DND-41 (cell line): ENCODE data around the gene GPRIN2.

ENCODE experiments used
- ATAC-seq: fragments of 200-7000 bp; cut with Tn5 transposase; 3 replicates; pipeline ENCODE4 v1.9.1; 2021; ENCODE audit warnings: low read depth; ENCODE audit not compliant: insufficient read depth
- DNase-seq: peaks from one replicate; pipeline ENCODE4 v3.0.0-alpha.2; 2020
- H2AFZ ChIP-seq: 2 replicates; pipeline ENCODE4 v1.6.0; 2012; ENCODE audit warnings: low read depth, low read length
- H3K27ac ChIP-seq: 2 replicates; pipeline ENCODE4 v1.5.1; 2012; ENCODE audit warnings: low read length, inconsistent platforms
- H3K27me3 ChIP-seq: fragments of 200-600 bp; sonication (generic); 2 replicates; pipeline ENCODE4 v1.6.0; 2012; ENCODE audit warnings: low read length, mild to moderate bottlenecking, inconsistent platforms; ENCODE audit not compliant: insufficient read depth, poor library complexity
- H3K36me3 ChIP-seq: 2 replicates; pipeline ENCODE4 v1.5.1; 2012; ENCODE audit warnings: low read length, inconsistent platforms; ENCODE audit not compliant: insufficient read depth
- H3K4me1 ChIP-seq: 2 replicates; pipeline ENCODE4 v1.5.1; 2012; ENCODE audit warnings: mild to moderate bottlenecking, low read length; ENCODE audit not compliant: insufficient read depth
- H3K4me2 ChIP-seq: 2 replicates; pipeline ENCODE4 v1.6.0; 2012; ENCODE audit warnings: mild to moderate bottlenecking, moderate library complexity, low read length, inconsistent platforms; ENCODE audit not compliant: insufficient read depth
- H3K4me3 ChIP-seq, 2 experiments: fragments of 200-600 bp in 1 of 2; shearing (Covaris generic) in 1 of 2; 2 replicates each; pipeline ENCODE4 v1.5.1; 2012 to 2016; ENCODE audit warnings: inconsistent platforms in 2 of 2, low read length in 2 of 2, mild to moderate bottlenecking in 2 of 2, low read depth in 1 of 2, moderate library complexity in 1 of 2
- H3K79me2 ChIP-seq: 2 replicates; pipeline ENCODE4 v1.6.0; 2012; ENCODE audit warnings: low read length, inconsistent platforms; ENCODE audit not compliant: insufficient read depth
- H3K9ac ChIP-seq: 2 replicates; pipeline ENCODE4 v1.6.0; 2012; ENCODE audit warnings: low read depth, mild to moderate bottlenecking, inconsistent platforms, low read length, moderate library complexity
- H3K9me3 ChIP-seq: 2 replicates; pipeline ENCODE4 v1.5.1; 2012; ENCODE audit warnings: low read length, moderate library complexity, mild to moderate bottlenecking, inconsistent platforms; ENCODE audit not compliant: insufficient read depth, severe bottlenecking
- H4K20me1 ChIP-seq: 2 replicates; pipeline ENCODE4 v1.6.0; 2012; ENCODE audit warnings: low read length; ENCODE audit not compliant: insufficient read depth
- CTCF ChIP-seq: IDR thresholded peaks from 2 replicates; pipeline ENCODE4 v1.5.1; 2012; ENCODE audit warnings: borderline replicate concordance, low read length, moderate library complexity, mild to moderate bottlenecking; ENCODE audit not compliant: poor library complexity, severe bottlenecking; ENCODE audit errors: extremely low read depth
- EZH2 ChIP-seq: IDR thresholded peaks from 3 replicates; pipeline ENCODE4 v1.6.1; 2012; ENCODE audit warnings: borderline replicate concordance, low read depth, mild to moderate bottlenecking, moderate library complexity, low read length, inconsistent platforms; ENCODE audit not compliant: severe bottlenecking

Gene GPRIN2

DNA sequence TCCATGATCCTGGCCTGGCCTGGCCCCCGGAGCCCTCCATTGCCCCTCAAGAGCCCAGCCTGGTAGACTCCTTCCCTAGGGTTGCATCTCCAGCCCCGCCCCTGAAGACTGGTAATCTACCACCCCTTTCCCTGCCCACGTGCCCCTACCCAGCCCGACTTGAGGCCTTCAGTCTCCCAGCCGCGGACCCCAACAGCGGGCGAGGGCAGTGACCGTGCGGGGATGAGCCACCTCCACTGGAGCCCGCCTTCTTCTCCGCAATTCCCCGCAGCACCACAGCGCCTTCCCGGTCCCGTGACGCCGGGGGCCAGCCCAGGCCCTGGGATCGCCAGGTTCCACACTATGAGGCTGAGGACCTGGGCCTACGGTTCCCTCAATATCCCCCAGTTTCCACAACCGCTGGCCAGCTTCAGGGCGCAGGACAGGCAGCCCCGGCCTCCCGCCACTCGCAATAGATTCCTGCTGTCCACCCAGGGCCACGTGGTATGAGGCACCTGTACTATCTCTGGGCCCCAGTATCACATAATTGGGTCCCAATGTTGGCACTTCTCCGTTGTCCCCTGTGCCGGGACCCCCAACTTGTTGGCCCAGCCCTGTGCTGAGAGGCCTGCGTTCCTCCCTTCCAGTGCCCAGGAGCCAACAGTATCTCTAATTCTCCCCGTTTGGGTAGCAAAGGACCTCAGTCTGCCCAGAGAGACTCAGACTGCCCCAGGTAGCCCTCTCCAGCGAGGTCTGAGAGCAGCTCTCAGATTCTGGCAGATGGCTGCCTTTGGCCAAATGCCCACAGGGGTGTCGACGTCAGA is 1.1 kb upstream of the GPRIN2 start:
- Histone ChIP-seq H3K9me3 (no peaks in the 10 kb centered on the region), H3K9ac (no peak overlapping the region), H3K27ac (no peak overlapping the region), H3K4me3 (no peak overlapping the region), H3K27me3 (peaks cover 9% of the 10 kb centered on the region), H3K4me1 (no peaks in the 10 kb centered on the region), H3K4me2 (no peak overlapping the region), H3K79me2 (no peaks in the 10 kb centered on the region), H3K36me3 (no peaks in the 10 kb centered on the region), H4K20me1 (peaks cover 1% of the 10 kb centered on the region; the same call in 1 of the 2 replicates), H2AFZ (no peak overlapping the region)
- ATAC-seq = no peak
- peak; percentile 3 for DNase-seq
- no peak for TF ChIP-seq EZH2

DNA sequence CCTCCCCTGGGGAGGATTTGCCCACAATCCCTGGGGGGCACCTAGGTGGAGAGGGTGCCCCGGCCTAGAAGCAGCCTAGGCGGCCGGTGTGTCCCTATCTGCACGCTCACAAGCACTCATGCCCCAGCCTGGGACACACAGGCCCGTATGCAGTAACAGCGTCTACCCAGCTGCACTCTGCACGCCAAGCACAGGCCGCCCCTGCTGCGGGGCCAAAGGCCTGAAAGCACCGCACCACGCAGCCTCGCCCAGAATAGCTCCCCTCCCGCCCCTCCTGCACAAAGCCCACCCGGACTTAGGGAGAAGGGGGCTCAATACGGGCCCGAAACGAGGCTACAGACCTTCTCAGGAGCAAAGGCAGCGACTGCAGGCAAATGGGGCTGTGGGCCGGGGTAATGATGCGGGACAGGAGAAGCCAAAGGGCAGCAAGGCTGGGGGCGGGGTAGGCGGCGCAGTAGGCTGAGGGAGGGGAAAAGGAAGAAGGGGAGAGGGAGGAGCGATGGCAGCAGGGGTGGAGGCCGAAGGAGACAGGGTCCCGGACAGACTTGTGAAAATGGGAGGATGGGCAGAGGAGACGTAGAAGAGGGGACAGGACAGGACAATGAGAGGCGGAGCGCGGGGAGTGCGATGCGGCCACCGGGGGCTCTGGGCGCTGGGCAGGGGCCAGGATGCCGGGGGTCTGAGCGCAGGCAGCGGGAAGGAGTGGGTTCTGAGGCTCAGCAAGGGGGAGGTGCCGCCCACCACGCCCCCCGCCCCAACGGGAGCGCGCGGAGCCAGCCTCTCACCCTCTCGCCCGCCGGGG is 544 bp downstream of the GPRIN2 start:
- no peak for DNase-seq
- H3K9ac ChIP-seq = no peak overlapping the region

DNA sequence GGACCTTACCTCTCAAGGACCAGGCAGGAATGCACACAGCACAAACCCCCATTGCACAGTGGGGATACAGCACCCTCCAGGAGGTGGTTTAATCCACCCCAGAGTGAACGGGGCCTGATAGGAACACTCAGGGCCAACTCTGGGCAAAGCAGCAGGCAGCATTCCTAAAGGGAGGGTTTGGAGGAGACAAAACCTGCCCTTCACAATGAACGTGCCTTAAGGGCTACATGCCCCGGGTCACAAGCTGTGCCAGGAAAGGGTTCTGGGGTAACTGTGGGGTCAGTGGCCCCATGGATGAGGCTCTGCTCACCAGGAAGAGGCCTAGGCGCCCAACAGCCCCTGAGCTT is 1.1 kb downstream of the GPRIN2 start:
- no peaks in the 10 kb centered on the region for H3K36me3 ChIP-seq
- peaks cover 3% of the 10 kb centered on the region; the same call in 1 of the 2 replicates for H4K20me1 ChIP-seq
- ATAC-seq (no peak), DNase-seq (peak; percentile 4)
- no peaks in the 10 kb centered on the region for H3K4me1 ChIP-seq
- H2AFZ ChIP-seq = no peak overlapping the region
- H3K9ac ChIP-seq = no peak overlapping the region
- H3K79me2 ChIP-seq = no peaks in the 10 kb centered on the region
- no peak for TF ChIP-seq EZH2
- TF ChIP-seq CTCF = no peak
- peaks cover 13% of the 10 kb centered on the region for H3K27me3 ChIP-seq
- H3K9me3 ChIP-seq = no peaks in the 10 kb centered on the region
- H3K4me2 ChIP-seq = no peak overlapping the region
- H3K27ac ChIP-seq = no peak overlapping the region
- H3K4me3 ChIP-seq = no peak overlapping the region

More for the DNA sequence above, 544 bp downstream of the GPRIN2 start:
- Histone ChIP-seq H3K27ac (no peak overlapping the region), H2AFZ (no peak overlapping the region), H4K20me1 (peaks cover 3% of the 10 kb centered on the region; the same call in 1 of the 2 replicates), H3K9me3 (no peaks in the 10 kb centered on the region), H3K4me1 (no peaks in the 10 kb centered on the region), H3K79me2 (no peaks in the 10 kb centered on the region), H3K27me3 (peaks cover 17% of the 10 kb centered on the region), H3K4me3 (no peak overlapping the region), H3K36me3 (no peaks in the 10 kb centered on the region), H3K4me2 (no peak overlapping the region)
- TF ChIP-seq CTCF (no peak), EZH2 (no peak)
- 0 out of 3 replicates have a peak, but pooled peaks have one; percentile 12 for ATAC-seq
